Muscle of back (tissue), 11 donors: ENCODE measurements around the gene OBSCN. TPM values are rescaled to one million over a fixed set of nuclear protein-coding genes. Genes with fewer than 3 reads are reported as not detected.

Source experiments
- DNase-seq, 3 donors: peaks; one replicate each; pipeline versions ENCODE4 v3.0.0 to v3.0.0-alpha.2; 2013
- polyA plus RNA-seq, 10 donors: library from polyadenylated mRNA; unstranded; fragments of 120-200 nt; gene quantifications; one replicate each; pipeline ENCODE4 v1.2.1, GENCODE V29; 2013; ENCODE audit not compliant: insufficient read length in 10 of 10

The OBSCN gene
- polyA plus RNA-seq, 10 donors: 179 to 336 (median 279) TPM

GRCh38 chr1:228340686-228341449 lies 133.0 kb downstream of the OBSCN start:
- no peak for DNase-seq

- DNase-seq: no peak
Measured at GRCh38 chr1:228341450-228341813, 133.6 kb downstream of the OBSCN start.

GRCh38 chr1:228341814-228342626 lies 134.2 kb downstream of the OBSCN start:
- DNase-seq: no peak

GRCh38 chr1:228342627-228343190 lies 134.9 kb downstream of the OBSCN start:
- no peak for DNase-seq

- no peak for DNase-seq
Measured at GRCh38 chr1:228343191-228343661, 135.4 kb downstream of the OBSCN start.

GRCh38 chr1:228344631-228345072 lies 136.8 kb downstream of the OBSCN start:
- DNase-seq: no peak

- DNase-seq: no peak
Measured at GRCh38 chr1:228345201-228345930, 137.5 kb downstream of the OBSCN start.

- DNase-seq: no peak
Measured at GRCh38 chr1:228346731-228347130, 138.9 kb downstream of the OBSCN start.

- no peak for DNase-seq
Measured at GRCh38 chr1:228347181-228347580, 139.3 kb downstream of the OBSCN start.

GRCh38 chr1:228348708-228349467 lies 141.0 kb downstream of the OBSCN start:
- no peak for DNase-seq

- no peak for DNase-seq
Measured at GRCh38 chr1:228349701-228350171, 141.9 kb downstream of the OBSCN start.

GRCh38 chr1:228350179-228350742 lies 142.4 kb downstream of the OBSCN start:
- no peak for DNase-seq

- DNase-seq: no peak
Measured at GRCh38 chr1:228350831-228351781, 143.3 kb downstream of the OBSCN start.

- no peak for DNase-seq
Measured at GRCh38 chr1:228351850-228352249, 144.0 kb downstream of the OBSCN start.

- DNase-seq: no peak
Measured at GRCh38 chr1:228352677-228353481, 145.0 kb downstream of the OBSCN start.

- no peak for DNase-seq
Measured at GRCh38 chr1:228353601-228354371, 145.9 kb downstream of the OBSCN start.
